Activated CD4-positive, CD25-positive, alpha-beta regulatory T cell (primary cell): ENCODE measurements around the gene PGGHG.
A peak's percentile ranks its signal among the peaks of the same experiment; 100 is the strongest.
"Not testable (repeated sequence)": the region's sequence is repeated elsewhere in the genome, so short reads cannot be mapped to it uniquely, and the experiment has no call there.

ENCODE experiments used
- DNase-seq, 4 experiments: peaks; one replicate each; lab custom pipeline; 2025; lab: John Stamatoyannopoulos, UW

PGGHG gene

GRCh38 chr11:288478-289397 is at the start of gene PGGHG:
Gene PGGHG, plus strand, starts transcription at chr11:289126. Its CDS starts 691 bp downstream, at chr11:289817.
- no peak for DNase-seq

- no peak for DNase-seq
These were observed 48.6 kb upstream of the PGGHG start for GRCh38 chr11:240315-240714.

GRCh38 chr11:241634-242033 is 47.3 kb upstream of the PGGHG start:
- DNase-seq, result no peak

GRCh38 chr11:244376-244775 is 44.5 kb upstream of the PGGHG start:
- no peak for DNase-seq

GRCh38 chr11:249062-249461 is 39.9 kb upstream of the PGGHG start:
- no peak for DNase-seq

GRCh38 chr11:250274-250673 is 38.7 kb upstream of the PGGHG start:
- no peak for DNase-seq

GRCh38 chr11:250740-251299 is 38.1 kb upstream of the PGGHG start:
- peak; percentile 36 to 64 (median 52) for DNase-seq

GRCh38 chr11:251550-251949 is 37.4 kb upstream of the PGGHG start:
- DNase-seq, result no peak

GRCh38 chr11:252666-253065 is 36.3 kb upstream of the PGGHG start:
- DNase-seq, result no peak

- DNase-seq, result no peak
These were observed 35.6 kb upstream of the PGGHG start for GRCh38 chr11:253160-253885.

- no peak for DNase-seq
These were observed 35.0 kb upstream of the PGGHG start for GRCh38 chr11:253886-254270.

GRCh38 chr11:255176-255575 is 33.8 kb upstream of the PGGHG start:
- DNase-seq, result no peak

GRCh38 chr11:255816-256215 is 33.1 kb upstream of the PGGHG start:
- no peak for DNase-seq

GRCh38 chr11:256952-257737 is 31.8 kb upstream of the PGGHG start:
- DNase-seq, result no peak

GRCh38 chr11:257766-258493 is 31.0 kb upstream of the PGGHG start:
- DNase-seq, result no peak

GRCh38 chr11:259413-259812 is 29.5 kb upstream of the PGGHG start:
- no peak for DNase-seq

GRCh38 chr11:261624-262023 is 27.3 kb upstream of the PGGHG start:
- DNase-seq, result no peak

- no peak for DNase-seq
These were observed 22.1 kb upstream of the PGGHG start for GRCh38 chr11:266676-267439.

- DNase-seq, result peak in 1 of 4 experiments; percentile 44
These were observed 21.4 kb upstream of the PGGHG start for GRCh38 chr11:267491-267994.

- not testable (repeated sequence) for DNase-seq
These were observed 20.2 kb upstream of the PGGHG start for GRCh38 chr11:268716-269145.
